Amygdala (tissue), 56 donors: ENCODE results near the gene STX1B.

Source experiments
- DNase-seq, 56 donors: peaks; one replicate each; lab custom pipeline; 2025; lab: John Stamatoyannopoulos, UW

STX1B gene

DNA sequence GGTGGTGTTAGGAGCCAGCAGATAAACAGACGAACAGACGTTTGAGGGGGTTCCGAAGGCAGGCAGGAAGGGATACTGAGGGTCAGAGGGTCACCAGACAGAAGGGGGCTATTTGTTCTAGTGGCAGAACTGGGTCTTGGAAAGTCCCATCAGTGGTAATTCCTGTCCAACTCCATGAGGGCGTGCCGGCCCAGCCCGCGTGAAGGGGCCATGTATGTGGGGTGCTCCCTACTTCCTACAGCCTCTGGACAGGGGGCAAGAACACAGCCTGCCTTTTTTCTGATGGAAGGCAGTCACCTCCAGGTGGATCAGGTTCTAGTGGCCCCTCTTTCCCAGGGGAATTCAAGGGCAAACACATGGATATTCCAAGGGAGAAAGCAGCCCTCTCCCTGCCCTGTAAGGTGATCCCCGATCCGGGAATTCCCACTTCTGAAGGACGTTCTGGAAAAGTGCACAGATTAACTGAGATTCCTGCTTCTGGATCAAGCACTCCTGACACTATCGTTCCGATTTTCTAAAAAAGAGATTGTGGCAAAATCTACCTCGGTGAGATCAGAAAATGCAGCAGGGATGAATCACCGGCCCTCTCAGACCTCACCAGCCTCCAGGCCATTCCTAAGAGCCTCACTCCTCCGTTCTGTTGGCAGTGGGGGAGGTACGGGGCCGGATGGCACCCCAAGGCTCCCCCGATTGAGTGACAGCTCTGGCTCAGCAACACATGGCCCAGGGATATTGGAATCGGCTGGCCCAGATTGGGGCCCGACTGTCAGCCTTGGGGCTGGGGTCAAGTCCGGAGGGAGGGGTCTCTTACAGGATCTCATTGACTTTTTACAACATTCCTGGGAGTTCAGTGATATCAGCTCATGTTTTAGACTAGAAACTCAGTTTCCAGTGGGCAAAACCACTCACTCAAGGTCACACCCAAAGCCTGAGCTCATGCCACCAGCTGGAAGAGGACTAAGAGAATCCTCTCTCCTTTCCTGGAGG, 12.4 kb downstream of the STX1B start:
- DNase-seq, result no peak

- peak in 17 of 56 donors; percentile 16 to 55 (median 33) for DNase-seq
Measured at GRCh38 chr16:30996985-30997724, 13.3 kb downstream of the STX1B start.

DNA sequence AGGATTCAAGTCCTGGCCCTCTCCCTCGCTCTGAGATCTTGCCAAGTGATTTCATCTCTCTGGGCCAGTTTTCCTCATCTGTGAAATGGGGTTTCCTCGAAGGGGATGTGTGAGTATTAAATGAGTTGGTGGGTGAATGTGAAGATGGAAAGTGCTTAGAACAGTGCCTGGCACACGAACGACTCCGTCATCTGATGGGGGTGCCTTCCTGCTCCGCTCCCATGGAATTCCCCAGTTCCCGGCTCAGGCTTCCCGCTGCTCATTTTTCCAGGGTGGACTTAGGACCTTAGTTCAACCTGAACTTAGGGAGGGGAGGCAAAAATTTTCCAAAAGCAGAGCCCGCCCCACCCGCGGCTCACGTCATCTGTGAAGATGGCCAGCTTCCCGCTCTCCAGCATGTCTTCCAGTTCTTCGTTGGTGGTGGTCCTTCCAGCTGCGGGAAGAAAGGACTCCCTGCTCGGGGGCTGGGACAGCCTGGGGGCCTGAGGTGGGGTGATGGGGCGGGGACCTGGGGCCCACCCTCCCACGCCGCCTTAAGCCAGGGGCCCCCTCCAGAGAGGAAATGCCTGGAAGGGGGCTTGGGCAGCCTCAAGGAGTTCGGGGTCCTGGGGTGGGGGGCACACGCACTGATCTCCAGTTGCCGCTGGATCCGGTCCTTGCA, 14.0 kb downstream of the STX1B start:
- DNase-seq, result no peak

DNA sequence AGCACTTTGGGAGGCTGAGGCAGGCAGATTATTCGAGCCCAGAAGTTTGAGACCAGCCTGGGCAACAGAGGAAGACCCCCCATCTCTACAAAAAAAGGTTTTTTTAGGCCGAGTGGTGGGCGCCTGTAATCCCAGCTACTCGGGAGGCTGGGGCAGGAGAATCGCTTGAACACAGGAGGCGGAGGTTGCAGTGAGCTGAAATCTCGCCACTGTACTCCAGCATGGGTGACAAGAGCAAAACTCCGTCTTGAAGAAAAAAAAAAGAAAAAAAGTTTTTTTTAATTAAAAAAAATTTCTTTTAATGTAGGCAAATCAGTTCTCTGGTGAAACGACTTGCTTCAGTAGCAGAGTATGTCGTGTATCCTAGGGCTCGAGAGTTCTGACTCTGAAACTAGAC, 14.5 kb downstream of the STX1B start:
- no peak for DNase-seq

- no peak for DNase-seq
Measured at GRCh38 chr16:30992931-30993816, 17.3 kb downstream of the STX1B start.

DNA sequence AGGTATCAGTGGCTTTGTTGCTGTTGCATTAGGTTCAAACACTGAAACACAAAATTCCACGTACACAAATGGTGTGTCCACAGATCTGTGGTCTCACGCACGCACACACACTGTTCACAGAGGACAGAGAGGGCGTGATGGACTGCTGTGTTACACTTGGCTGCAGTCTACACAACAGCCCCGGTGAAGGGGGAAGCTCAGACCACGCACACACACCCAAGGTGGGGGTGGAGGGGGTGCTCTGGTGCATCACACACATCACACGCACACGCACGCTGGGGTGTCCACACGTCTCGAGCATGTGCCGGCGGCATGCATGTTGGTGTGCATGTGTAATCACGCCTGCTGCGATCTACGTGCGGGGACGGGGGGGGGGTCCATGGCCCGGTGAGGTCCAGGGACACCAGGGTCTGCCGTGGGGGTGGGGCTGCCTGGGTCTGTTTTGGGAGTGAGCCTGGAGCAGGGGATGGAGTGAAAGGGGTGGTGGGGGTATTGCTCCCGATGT, 18.1 kb downstream of the STX1B start:
- no peak for DNase-seq

DNA sequence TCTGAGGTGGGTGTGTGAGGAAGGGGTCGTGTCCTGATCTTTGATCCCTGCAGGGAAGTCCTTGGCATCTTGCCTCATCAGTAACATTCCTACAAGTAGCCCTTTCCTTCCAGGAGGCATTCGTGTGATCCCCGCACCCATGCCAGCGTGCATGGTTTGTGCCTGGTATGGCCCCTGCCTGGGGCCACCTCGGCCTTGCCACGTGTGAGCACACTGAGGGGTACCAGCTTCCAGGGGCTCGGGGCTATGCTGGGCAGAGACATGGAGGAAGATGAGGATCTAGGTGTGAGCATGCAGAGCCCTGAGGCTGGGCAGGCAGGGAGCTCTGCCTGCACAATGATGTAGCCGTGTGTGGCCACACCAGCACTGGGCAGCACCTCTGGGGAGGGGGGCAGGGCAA, 19.4 kb downstream of the STX1B start:
- no peak for DNase-seq

DNA sequence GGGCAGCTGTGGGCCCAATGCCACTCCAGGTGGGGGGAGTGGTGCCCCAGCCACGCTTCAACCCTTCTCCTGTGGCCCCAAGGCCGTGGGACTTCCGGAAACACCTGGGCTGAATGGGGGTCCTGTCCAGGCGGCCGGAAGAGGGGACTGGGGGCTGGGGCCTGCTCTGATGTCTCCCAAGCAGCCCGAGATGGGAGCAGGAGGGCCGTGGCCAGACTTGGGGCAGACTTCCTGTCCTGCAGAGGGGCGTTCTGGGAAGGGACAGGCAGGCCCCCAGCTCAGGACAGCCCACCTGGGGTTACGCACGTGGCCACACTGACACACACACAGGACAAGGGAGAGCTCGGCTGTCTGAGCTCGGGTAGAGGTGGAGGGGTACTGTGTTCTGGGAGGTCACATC, 20.3 kb downstream of the STX1B start:
- no peak for DNase-seq

- DNase-seq, result no peak
Measured at GRCh38 chr16:30989469-30990047, 20.9 kb downstream of the STX1B start.

GRCh38 chr16:30987581-30988190, 22.8 kb downstream of the STX1B start:
- DNase-seq, result no peak

GRCh38 chr16:30986129-30986991, 24.1 kb downstream of the STX1B start:
- DNase-seq, result no peak

- DNase-seq, result peak in 2 of 56 donors; percentile 11 to 42
Measured at GRCh38 chr16:30985401-30986128, 24.9 kb downstream of the STX1B start.

- peak in 50 of 56 donors; percentile 22 to 85 (median 60) for DNase-seq
Measured at GRCh38 chr16:30984669-30985400, 25.6 kb downstream of the STX1B start, which contains the start of gene HSD3B7. HSD3B7 (plus strand) TSS chr16:30985207; CDS start chr16:30985659, 452 bp downstream.

GRCh38 chr16:30983898-30984610, 26.4 kb downstream of the STX1B start:
- no peak for DNase-seq

DNA sequence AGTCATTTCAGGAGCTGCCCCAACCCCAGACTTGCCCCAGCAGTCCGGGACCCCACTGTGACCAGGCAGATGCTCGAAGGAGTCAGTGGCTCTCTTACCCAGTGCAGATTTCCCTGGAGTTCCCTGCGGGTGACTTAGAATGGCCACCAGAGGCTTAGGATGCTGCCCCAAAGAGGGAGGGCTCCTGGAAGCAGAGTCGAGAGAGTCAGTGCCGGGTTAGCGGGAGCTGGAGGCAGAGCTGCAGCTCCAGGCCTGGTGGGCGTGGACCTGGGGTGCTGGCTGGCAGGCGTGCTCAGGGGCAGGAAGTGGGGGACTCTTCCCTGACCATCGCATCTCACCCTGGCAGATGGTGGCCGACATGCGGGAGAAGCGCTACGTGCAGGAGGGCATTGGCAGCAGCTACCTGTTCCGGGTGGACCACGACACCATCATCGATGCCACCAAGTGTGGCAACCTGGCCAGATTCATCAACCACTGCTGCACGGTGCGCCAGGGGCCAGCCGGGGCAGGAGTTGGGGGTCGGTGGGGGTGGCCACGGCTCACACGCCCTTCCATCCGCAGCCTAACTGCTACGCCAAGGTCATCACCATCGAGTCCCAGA, 27.0 kb downstream of the STX1B start:
- DNase-seq, result no peak
